NCI-H82 treated with DMSO at 0.1 percent for 48 hours (cell line): ENCODE results near the gene PITPNB.

ENCODE experiments used
- DNase-seq: peaks from one replicate; lab custom pipeline; 2025; ENCODE audit not compliant: unreplicated experiment; lab: John Stamatoyannopoulos, UW

PITPNB gene

DNA sequence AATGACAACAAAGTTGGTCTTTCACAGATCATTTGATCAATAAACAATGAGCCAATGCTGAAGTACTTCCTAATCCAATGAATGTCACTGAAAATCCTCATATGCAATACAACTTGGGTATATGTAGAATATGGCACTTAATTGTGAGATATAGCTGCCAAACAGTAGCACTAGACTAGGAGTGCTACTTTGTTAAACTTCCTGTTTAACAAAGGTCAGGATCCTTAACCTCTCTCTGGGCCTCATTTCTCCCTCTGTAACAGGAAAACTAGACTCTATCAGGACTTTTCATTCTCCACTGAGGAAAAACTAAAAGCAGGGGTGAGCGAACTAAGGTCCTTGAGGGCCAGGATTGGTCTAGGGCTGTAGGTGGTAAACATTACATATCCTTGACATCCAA is 56.1 kb downstream of the PITPNB start:
- no peak for DNase-seq

DNA sequence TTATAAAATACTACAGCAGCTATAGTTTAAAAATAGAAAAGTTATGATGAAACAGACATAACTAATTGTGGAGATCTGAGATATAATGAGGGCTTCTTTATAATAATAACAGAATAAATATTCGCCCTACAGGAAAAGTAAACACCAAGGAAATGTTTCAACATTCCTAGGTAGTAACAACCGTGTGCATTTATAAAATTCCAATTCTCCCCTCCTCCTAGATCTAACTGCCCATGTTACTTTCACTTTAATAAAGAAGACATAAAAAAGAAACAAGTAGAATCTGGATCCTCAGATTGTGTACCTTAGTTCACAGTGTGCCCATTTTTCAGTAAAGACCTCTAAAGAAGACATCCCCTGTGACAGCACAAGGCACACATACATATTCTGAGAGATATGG is 59.7 kb downstream of the PITPNB start:
- no peak for DNase-seq

DNA sequence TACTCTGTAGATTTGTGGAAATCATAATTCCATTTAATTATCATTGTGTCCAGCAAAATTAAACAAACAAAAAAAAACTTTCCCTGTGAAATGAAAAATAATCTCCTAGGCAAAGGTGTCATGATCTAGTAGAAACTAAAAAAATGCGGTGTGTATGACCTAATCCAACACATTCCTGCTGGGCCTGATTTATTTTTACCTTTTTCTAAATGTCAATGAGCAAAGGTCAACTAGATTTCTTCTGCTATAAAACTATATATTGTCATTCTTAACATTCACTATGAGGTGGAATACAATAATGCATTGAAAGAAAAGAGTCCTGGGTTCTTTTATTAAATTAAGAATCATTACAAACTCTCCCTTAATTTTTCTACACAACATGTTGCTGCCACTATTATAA is 60.4 kb downstream of the PITPNB start:
- no peak for DNase-seq

DNA sequence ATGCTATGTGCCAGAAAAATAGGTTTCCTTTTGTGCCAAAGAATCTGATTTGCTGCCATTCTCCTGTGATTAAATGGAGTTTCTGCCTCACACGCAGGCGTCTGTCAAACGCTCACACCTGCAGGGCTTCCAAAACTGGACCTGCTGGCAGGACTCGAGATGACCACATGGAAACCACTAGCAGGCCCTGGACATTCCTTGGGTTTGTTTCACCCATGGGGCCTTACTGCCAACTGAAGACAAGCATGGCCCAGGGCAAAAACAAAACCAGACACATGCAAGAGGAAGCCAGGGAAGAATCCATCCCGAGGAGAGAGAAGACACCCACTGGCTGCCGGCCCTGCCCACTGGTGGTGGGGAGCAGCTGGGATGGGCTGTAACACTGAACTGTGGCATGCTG is 61.6 kb downstream of the PITPNB start:
- no peak for DNase-seq

DNA sequence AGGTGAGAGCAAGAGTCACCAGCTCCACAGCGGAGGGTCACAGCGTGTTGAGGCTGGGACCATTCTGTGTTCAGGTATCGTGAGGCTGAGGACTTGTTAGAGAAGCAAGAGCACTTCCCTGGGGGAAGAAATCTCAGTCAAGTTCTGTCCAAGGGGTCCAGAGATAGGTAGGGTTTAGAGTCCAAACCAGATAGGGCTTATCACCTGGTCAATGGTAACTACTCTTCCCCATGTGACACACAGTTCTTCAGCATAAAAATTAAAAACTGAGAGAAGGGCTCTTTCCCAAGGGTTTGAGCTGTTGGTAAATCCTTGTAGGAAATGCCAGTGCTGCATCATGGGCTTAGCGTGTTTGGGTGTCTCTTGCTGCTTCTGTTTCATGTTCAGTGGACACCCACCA is 62.7 kb downstream of the PITPNB start:
- DNase-seq = no peak

DNA sequence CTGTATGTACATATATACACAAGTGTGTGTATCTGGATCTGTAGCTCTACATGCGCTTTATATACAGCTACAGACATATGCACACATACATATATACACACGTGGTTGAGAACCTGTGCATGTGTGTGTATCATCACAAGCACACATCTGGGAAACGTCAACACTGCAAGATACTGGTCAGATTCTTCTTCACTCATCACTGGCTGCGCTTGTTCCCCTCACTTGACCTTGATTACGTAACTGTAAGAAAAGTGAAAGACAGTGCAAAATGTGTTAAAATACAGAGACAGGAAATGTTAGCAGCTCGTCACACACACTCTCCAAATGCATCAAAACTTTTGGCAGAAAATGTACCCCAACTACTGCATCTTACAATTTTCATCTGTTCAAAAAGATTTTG is 65.6 kb downstream of the PITPNB start:
- DNase-seq = no peak

DNA sequence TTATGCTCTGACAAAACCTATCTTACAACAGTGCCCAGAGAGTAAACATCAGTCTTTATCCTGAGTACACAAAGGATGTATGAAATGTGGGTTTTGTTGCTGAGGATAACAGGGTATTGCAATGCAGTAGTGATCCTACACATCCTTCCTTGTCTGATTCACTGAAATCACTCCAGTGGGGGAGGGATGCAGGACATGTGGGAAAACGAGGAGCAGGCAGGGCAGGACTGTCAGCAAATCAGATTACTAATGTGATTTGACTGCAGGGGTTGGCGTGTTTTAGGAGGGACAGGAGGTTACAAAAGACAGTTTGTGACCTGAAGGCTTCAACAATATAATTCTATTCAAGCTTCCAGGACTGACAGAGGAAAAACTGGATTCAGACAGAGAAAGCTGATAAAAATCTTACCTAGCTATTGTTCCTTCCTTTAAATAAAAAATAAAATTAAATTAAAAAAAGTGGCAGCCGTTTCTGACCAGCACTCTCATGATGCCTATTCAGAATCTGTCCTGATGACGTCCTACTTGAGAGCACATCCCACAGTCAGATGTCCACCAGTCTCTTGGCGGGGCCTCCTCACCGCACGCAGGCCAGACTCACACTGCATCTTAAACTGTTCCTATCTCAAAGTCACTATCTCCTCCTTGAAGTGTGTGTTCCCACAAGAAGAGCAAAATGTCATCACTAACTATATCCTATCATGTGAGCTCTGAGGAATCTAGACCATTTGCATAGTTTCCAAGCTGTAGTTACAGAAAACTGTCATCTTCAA is 66.9 kb downstream of the PITPNB start:
- peak; percentile 72 for DNase-seq

DNA sequence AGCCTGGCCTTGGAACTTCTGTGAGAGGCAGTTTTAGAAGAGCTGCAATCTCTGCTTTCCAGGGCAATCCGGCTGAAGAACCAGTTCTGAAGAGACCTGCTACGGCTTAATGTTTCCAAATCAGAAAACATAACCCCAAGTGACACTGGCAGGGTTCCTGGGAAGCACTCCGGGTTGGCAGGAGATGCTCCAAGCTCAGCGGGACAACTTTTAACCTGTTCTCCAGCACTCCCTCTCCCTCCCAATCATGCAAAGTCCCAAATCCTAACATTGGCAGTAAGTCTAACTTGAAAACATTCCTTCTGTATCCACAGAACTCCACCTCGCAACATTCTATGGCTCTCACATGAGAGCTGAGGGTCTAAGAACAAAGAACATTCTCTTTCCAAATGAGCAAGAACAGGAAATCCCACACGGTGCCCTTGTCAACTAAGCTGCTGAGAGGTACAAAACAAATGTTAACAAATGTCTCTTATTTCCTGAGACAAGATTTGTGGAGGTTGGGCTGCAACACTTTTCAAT is 69.0 kb downstream of the PITPNB start:
- no peak for DNase-seq

DNA sequence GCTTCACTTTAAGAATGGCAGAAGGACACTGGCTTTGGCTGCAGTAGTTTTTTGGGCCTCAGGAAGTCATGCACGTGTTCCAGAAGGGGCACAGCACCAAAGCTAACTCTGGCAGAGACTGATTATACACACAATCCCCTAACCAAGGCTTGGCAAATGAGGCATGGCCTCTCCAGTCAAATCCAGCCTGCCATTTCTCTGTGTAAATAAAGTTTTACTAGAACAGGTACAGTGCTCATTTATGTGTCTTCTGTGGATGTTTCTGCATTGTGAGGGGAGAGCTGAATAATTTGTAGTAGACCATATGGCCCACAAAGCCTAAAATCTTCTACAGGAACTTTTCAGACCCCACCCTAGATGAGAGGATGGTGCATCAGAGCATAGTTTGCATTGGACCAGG is 71.1 kb downstream of the PITPNB start:
- no peak for DNase-seq

DNA sequence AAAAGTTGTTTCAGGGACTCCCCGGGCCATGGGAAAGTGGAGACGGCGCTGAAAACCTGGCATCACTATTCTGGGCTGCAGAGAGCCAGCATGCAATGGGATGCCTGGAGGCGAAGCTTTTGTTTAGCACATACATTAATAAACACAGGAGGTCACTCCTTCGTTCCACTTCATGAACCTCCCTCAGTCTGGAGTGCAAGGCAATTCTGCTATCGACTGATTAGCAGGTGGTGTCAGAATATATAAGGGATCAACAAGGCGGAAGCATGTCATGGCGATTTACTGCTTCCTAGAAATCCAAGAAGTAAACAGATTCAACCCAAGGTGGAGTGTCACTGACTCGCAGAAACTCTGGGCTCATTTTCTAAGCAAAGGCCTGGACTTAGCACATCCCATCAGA is 72.1 kb downstream of the PITPNB start:
- DNase-seq = no peak

DNA sequence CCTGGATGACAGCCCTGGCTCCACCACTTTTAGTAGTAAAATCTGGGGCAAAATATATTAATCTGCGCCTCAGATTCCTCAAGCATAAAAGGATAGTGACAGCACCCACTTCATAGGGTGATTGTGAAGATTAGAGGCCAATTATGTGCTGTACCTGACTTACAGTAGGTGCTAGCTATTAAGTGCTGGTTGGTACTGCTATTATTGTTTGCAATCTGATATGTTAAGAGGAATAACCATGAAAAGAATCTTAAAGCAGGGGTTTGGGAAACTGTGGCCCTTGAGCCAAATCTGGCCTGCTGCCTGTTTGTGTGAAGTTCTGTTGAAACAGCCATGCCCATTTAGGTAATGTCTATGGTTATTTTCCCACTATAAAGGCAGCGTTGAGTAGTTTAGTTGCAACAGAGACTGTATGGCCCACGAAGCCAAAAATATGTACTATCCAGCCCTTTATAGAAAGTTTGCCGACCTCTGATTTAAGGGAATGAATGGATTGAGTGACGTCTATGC is 72.8 kb downstream of the PITPNB start:
- DNase-seq = no peak

DNA sequence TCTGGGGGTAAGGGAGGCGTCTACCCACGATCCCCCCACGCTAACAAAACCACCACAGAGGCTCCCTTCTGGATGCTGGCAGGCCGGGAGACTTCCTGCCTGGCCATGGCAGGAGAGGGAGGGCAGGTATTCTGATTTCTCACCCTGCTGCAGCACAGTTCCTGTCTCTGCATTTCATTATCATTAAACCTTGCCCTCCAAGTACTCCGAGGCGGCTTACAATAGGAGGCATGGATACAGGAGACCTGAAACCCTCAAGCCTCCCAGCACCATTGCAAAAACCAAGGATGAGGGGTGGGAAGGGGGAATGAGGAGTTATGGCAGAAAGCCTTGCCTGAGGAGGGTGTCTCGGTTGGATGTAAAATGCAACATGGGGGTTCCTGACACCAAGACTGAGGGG is 73.4 kb downstream of the PITPNB start:
- DNase-seq = no peak

DNA sequence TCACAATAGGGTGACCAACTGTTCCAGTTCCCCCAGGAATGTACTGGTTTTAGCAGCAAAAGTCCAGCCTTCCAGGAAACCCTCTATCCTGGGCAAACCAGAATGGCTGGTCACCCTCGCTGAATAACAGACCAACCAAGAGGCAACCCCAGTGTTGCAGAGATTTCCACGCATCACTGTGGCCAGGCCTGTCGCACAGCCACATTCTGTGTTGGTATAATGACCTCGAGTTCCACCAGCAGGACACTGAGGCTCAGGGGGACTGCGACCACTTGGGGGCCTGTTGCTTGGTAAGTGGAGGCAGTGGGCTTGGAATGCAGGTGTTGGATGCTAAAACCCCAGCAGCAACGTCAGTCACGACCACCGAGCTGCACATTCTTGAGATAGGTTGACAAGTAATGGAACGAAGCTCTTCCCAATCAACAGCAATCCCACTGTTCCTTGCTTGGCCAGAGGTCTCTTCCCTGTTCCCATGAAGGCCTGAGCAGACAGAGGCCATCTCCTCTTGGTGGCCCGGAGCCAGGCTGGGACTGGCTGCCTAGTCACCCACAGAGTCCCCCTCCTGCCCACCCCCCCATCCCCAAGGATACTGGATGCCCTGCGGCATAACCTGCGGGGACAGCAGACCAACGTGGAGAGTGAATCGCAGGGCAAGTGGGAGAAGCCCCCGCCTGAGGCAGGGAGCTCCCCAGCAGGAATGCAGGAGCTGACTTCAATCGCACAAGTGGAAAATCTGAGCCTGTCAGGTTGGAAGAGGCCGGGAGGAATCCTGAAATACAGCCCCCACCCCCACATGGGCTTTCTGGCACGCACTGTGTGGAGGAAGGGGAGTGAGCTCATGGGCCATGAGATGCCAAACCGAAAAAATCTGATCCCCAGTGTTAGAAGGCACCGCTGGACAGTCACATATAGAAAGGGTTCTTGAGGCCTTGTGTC is 74.1 kb downstream of the PITPNB start:
- no peak for DNase-seq

DNA sequence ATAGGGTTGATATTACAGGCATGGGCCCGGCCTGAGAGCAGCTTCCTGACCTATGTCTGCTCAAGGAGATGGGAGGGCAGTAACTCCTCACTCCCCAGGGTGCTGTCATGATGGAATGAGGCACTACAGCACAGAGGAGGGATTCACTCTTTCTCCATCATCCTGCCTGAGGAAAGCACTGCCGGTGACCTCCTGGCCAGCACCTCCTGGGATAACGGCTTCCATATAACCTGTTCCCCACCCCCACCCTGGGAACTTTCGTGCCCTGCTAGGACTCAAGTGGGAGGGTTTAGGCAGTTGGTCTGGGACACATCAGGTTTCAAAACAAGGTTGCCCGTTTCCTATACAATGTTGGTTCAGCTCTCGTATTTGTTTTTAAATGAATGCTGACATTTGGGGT is 74.8 kb downstream of the PITPNB start:
- DNase-seq = no peak

DNA sequence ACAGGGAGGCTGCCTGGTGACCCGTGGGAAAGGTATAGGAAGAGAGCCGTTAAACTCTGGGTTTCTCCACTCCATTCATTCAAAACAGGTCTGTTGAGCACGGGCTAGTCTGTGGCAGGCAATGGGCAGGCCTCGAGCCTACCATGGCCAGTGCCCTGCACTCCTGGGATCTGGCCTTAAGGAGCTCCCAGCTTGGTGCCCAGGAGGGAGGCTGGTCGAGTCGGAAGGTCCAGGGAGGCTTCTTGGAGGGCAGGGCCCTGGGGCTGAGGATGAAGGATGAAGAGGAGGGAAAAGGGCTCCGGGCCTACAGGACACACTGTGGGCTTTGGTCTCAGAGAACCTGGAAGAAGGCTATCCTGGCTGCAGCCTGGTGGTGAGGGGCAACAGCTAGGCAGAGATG is 75.6 kb downstream of the PITPNB start:
- DNase-seq = no peak

DNA sequence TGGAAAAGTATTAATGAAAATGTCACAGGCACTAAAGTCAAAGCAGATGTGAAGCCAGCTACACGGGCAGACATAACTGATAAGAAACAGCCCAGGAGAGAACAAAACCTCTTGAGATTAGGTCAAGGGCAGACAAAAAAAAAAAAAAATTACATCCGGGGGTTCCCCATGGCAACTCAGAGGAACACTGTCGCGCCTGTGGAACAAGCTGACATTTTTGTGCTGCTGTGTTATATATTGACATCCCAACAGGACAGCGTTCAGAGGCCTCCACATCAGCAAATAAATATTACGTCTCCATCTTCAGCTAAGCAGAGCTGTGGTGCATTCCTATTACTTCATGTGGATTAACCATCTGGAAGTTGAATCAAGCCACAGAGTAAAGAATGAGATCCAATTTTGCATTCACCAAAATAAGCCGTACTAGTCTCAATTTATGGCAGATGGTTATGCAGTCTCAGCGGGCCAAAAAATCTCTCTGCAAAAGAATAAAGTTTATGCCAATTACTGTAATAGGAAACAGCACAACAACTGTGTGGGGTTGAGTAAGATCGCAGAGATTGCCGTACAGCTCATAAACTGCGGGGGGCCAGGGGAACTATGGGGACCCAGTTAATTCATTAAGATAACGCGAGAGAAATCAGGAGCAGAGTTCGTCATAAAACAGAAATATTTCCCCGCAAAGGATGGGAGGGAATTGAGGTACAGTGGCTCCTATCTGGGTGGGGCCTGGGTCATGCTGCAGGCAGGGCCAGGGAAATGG is 76.2 kb downstream of the PITPNB start:
- peak; percentile 35 for DNase-seq

DNA sequence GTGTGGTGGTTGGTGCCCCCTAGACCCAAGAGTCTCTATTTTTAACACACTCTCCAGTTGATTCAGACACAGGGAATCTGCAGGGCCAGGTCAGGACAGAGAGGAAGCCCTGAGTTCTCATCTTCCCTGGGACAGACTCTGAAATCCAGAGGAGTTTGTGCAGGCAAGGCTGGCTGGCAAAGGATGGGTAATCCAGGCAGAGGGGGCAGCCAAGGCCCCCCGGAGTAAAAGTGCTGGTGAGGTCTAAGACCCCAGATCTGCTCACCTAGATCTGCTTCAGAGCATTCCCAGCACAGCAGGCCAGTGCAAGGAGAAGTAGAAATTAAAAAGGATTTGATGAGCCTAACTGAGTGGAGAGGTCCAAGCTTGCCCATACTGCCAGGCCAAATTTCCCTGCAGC is 76.9 kb downstream of the PITPNB start:
- DNase-seq = no peak

DNA sequence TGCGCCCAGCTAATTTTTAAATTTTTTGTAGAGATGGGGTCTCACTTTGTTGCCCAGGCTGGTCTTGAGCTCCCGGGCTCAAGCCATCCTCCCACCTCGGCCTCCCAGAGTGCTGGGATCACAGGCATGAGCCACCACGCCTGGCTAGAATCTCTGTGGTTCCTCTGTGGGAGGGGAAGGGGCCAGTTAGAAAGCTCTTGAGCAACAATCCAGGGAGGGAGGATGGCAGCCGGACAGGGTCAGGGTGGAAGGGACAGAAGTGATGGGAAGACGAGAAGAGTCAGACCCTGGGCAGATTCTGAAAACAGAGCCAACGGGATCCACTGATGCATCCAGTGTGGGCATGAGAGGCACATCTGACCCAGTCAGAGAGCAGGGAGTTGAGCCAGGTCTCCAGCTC is 78.6 kb downstream of the PITPNB start:
- DNase-seq = no peak

DNA sequence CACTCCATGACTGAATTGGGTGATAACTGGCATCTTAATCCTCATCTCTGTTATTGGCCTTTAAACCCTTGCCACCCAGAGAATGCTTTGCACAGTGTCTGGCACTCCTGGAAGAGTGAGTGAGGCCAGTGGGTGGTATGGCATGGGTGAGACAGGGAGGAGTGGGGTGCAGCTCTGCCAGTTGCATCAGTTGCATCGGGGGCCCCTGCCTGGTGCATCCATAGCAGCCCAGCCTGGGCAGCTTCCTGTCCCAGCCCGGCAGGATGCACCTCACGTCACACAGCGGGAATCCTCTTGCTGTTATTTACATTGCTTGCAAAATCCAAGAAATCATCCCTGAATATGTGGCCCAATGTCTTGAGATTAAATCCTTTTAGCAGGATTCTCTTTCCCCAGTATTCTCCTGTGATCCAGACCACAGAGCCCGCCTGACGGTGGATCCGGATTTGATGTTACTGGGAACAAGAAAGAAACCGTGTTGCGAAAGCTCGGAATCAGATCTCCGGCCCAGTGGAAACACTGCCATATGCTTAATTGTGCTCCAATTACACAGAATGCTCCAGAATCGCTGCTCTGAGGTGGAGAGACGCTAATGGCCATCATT is 79.9 kb downstream of the PITPNB start:
- DNase-seq = no peak

DNA sequence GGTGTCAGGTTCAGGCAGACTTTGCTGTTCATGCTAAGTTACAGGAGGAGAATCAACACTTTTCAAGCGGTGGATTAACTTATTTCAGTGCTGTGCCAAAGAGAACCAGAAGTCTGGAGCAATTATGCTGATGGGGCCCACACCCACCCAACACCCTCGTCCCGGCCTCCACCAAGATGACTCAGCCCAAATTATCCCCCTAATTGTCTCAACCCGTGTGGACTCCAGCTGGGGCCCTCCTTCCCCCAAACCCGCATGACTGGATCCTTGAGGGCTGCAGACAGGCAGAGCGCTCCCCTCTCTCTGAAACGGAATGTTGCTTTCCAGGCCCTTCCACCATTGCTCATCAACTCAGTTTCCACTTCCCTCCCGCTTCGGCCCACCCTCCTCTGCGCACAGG is 82.9 kb downstream of the PITPNB start:
- no peak for DNase-seq

DNA sequence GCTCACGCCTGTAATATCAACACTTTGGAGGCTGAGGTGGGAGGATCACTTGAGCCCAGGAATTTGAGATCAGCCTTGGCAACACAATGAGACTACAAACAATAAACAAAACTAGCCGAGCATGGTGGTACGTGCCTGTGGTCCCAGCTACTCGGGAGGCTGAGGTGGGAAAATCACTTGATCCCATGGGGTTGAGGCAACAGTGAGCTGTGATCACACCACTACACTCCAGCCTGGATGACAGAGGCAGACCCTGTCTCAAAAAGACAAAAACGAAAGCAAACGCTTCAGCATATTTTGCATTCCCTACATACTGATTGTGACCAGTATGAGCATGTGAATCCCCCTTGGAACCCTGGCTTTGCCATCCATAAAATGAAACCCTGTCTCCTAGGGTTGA is 83.6 kb downstream of the PITPNB start:
- DNase-seq = no peak
